ENCODE measurements around the gene KCNS1. TPM values are rescaled to one million over a fixed set of nuclear protein-coding genes. Genes with fewer than 3 reads are reported as not detected.

KCNS1 gene
- total and polyA plus RNA-seq, 4 donors = not detected

DNA sequence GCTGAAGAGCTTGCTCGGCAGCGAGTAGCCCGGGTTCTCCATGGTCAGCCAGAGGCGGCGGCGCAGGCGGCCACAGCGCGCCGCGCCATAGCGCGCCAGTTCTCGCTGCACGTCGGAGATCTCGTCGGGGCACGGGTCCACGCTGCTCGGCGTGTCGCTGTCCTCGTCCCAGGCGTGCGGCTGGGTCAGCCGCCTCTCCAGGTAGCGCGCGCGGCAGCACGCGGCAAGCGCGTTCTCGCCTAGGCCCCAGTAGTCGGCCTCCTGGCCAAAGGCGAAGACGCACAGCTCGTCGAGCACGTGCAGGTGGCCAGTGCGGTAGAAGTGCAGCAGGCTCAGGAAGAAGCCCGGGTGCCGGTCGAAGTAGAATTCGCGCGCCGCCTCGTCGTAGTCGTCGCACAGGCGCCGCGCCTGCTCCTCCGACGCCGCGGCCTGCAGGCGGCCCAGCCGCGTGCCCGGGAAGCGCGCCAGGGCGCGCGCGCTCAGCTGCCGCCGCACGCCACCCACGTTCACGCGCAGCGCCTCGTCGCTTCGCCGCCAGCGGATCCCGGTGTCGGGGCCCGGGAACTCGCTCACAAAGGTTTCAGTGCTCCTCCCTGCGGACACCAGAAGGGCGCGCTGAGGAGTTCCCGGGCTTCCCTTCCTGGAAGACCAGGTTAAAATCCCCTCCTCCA is 2.7 kb downstream of the KCNS1 start:
- no peaks in the 10 kb centered on the region for H3K4me1 ChIP-seq (ENCODE audit: control insufficient read depth in 1 of 2, insufficient read depth in 2 of 2, low read length in 2 of 2)
- H3K4me3 ChIP-seq (ENCODE audit: low read length in 2 of 2) = no peak overlapping the region
- DNase-seq (no peak), ATAC-seq (ENCODE audit: low FRiP score) (no peak)
- H3K27ac ChIP-seq (ENCODE audit: low read depth in 1 of 2, low read length in 2 of 2) = no peak overlapping the region
- intact Hi-C loops (cut with DNase I) = loop anchor here (5.0 to 10.0 kb wide), 3 partner anchors 53 to 86 kb away; no protein-coding TSS in a partner anchor
- 5 to 6% methylated on average over 78 to 91 of the region's 91 CpGs for WGBS, 2 donors
- H3K36me3 ChIP-seq (ENCODE audit: control insufficient read depth in 1 of 2, insufficient read depth in 2 of 2, low read length in 1 of 2) = no peaks in the 10 kb centered on the region
- peaks cover 0 to 3% of the 10 kb centered on the region in 2 donors for H3K27me3 ChIP-seq (ENCODE audit: control insufficient read depth in 1 of 2, insufficient read depth in 2 of 2, low read length in 1 of 2)
- H3K9me3 ChIP-seq (ENCODE audit: control insufficient read depth, low read length) = no peaks in the 10 kb centered on the region

DNA sequence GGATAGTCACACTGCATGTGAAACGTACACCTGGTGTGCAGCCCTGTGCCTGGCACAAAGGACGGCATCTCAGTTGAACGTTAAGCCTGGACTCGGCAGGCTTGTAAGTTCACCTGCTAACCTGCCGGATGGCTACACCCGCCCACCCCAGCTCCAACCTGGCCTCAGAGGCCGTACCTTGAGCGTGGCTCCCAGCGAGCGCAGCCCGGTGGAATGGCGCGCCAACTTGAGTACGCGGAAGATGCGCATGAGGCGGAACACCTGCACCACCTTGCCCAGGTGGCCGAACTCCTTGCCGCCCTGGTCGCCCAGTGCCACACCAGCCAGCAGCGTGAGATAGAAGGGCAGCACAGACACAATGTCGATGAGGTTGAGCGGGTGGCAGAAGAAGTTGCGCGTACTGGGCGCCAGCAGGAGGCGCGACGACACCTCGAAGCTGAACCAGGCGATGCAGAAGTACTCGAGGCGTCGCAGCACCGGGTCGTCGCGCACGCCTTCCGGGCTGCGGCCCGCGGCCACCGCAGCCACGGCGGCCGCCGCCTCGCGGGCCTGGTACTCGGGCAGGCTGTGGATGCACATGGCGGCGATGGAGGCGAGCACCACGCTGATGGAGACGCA is 3.3 kb downstream of the KCNS1 start:
- no peak overlapping the region for H3K4me3 ChIP-seq (ENCODE audit: low read length in 2 of 2)
- H3K4me1 ChIP-seq (ENCODE audit: control insufficient read depth in 1 of 2, insufficient read depth in 2 of 2, low read length in 2 of 2) = no peaks in the 10 kb centered on the region
- DNase-seq (no peak), ATAC-seq (ENCODE audit: low FRiP score) (no peak)
- intact Hi-C loops (cut with DNase I) = loop anchor here (5.0 to 10.0 kb wide), 3 partner anchors 53 to 85 kb away; no protein-coding TSS in a partner anchor
- no peaks in the 10 kb centered on the region for H3K9me3 ChIP-seq (ENCODE audit: control insufficient read depth, low read length)
- 28 to 35% methylated on average over 41 to 56 of the region's 56 CpGs for whole genome bisulfite sequencing, 2 donors
- H3K27me3 ChIP-seq (ENCODE audit: control insufficient read depth in 1 of 2, insufficient read depth in 2 of 2, low read length in 1 of 2) = peaks cover 0 to 3% of the 10 kb centered on the region in 2 donors
- no peak overlapping the region for H3K27ac ChIP-seq (ENCODE audit: low read depth in 1 of 2, low read length in 2 of 2)
- H3K36me3 ChIP-seq (ENCODE audit: control insufficient read depth in 1 of 2, insufficient read depth in 2 of 2, low read length in 1 of 2) = no peaks in the 10 kb centered on the region

DNA sequence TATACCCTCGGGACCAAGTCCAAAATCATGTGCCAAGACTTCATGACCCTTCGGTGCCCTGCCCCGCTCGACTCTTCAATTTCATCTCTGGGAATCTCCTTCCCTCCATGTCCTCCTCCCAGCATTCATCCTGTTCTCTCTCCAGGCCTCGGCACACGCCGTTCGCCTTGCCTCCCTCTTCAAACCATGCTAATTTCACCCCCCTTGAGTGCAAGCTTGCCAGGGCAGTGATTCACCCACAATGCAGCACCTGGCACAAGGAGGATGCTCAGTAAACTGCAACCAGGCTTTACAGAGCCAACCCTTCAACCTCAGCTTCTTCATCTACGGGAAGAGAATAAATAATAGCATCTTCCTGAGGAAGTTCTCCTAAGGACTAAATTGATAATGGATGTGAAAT is 4.1 kb downstream of the KCNS1 start:
- intact Hi-C loops (cut with DNase I) = loop anchor here (5.0 to 10.0 kb wide), 3 partner anchors 52 to 84 kb away; no protein-coding TSS in a partner anchor
- WGBS, 2 donors = 76 to 83% methylated on average over 9 of the region's 9 CpGs
- DNase-seq = no peak

DNA sequence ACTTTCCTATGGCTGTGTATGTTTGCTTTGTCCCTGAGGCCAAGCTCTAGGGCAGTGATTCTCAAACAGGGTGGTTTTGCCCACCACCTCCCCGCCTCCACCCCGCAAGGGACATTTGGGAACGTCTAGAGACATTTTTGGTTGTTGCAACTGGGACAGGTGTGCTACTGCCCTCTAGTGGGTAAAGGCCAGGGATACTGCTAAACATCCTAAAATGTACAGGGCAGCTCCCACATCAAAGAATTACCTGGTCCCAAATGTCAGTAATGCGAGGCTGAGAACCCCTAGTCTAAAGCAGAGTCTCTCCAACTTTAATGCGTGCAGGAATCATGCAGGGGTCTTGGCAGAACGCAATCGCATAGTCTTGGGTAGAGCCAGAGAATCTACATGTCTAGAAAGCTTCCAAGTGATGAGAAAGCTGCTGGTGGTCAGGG is 5.1 kb downstream of the KCNS1 start:
- ATAC-seq (ENCODE audit: low FRiP score) (peak; percentile 66), DNase-seq (no peak)
- Histone ChIP-seq H3K4me3 (ENCODE audit: low read length in 2 of 2) (no peak overlapping the region), H3K27ac (ENCODE audit: low read depth in 1 of 2, low read length in 2 of 2) (no peak overlapping the region), H3K9me3 (ENCODE audit: control insufficient read depth, low read length) (no peaks in the 10 kb centered on the region), H3K4me1 (ENCODE audit: control insufficient read depth in 1 of 2, insufficient read depth in 2 of 2, low read length in 2 of 2) (no peaks in the 10 kb centered on the region), H3K36me3 (ENCODE audit: control insufficient read depth in 1 of 2, insufficient read depth in 2 of 2, low read length in 1 of 2) (no peaks in the 10 kb centered on the region), H3K27me3 (ENCODE audit: control insufficient read depth in 1 of 2, insufficient read depth in 2 of 2, low read length in 1 of 2) (peaks cover 0 to 3% of the 10 kb centered on the region in 2 donors)
- intact Hi-C loops (cut with DNase I) = loop anchor here (5.0 to 10.0 kb wide), 3 partner anchors 51 to 84 kb away; no protein-coding TSS in a partner anchor
- 5 to 6% methylated on average over 7 of the region's 7 CpGs for WGBS, 2 donors

More for the DNA sequence above, 4.1 kb downstream of the KCNS1 start:
- Histone ChIP-seq H3K9me3 (ENCODE audit: control insufficient read depth, low read length) (no peaks in the 10 kb centered on the region), H3K4me3 (ENCODE audit: low read length in 2 of 2) (no peak overlapping the region), H3K36me3 (ENCODE audit: control insufficient read depth in 1 of 2, insufficient read depth in 2 of 2, low read length in 1 of 2) (no peaks in the 10 kb centered on the region), H3K27ac (ENCODE audit: low read depth in 1 of 2, low read length in 2 of 2) (no peak overlapping the region), H3K27me3 (ENCODE audit: control insufficient read depth in 1 of 2, insufficient read depth in 2 of 2, low read length in 1 of 2) (peaks cover 0 to 3% of the 10 kb centered on the region in 2 donors), H3K4me1 (ENCODE audit: control insufficient read depth in 1 of 2, insufficient read depth in 2 of 2, low read length in 2 of 2) (no peaks in the 10 kb centered on the region)
- no peak for ATAC-seq (ENCODE audit: low FRiP score)

DNA sequence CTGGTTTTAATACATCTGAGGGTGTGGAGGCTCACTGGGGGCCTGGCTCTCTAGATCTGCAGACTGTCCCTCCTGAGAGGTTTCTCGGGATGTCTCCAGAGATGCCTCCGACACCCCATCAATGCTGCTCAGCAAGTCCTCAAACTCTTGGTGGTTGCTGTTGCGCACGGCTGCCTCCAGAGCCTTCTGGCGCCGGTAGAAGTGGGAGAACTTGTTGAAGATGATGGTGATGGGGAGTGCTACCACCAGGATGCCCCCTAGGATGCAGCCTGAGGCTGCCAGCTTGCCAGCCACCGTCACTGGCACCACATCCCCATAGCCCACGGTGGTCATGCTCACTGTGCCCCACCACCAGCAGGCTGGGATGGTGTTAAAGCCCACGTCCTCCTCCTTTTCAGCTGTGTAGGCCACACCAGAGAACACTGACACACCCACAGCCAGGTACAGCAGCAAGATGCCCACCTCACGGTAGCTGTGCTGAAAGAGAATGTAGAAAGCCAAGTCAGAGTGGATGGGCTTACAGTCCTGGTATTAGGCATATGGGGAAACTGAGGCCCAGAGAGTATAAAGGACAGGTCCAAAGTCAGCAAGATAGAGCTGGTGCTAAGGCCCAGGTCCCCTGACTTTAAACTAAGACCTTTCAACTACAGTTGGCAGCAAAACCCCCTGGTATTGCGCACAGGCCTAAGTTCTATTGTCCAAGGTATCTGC is 5.9 kb downstream of the KCNS1 start:
- DNase-seq (no peak), ATAC-seq (ENCODE audit: low FRiP score) (no peak)
- Histone ChIP-seq H3K4me3 (ENCODE audit: low read length in 2 of 2) (no peak overlapping the region), H3K36me3 (ENCODE audit: control insufficient read depth in 1 of 2, insufficient read depth in 2 of 2, low read length in 1 of 2) (no peaks in the 10 kb centered on the region), H3K9me3 (ENCODE audit: control insufficient read depth, low read length) (no peaks in the 10 kb centered on the region), H3K4me1 (ENCODE audit: control insufficient read depth in 1 of 2, insufficient read depth in 2 of 2, low read length in 2 of 2) (no peaks in the 10 kb centered on the region), H3K27ac (ENCODE audit: low read depth in 1 of 2, low read length in 2 of 2) (no peak overlapping the region), H3K27me3 (ENCODE audit: control insufficient read depth in 1 of 2, insufficient read depth in 2 of 2, low read length in 1 of 2) (peaks cover 0 to 3% of the 10 kb centered on the region in 2 donors)
- 93 to 94% methylated on average over 11 of the region's 11 CpGs for WGBS, 2 donors
- intact Hi-C loops (cut with DNase I) = loop anchor here (5.0 to 10.0 kb wide), 4 partner anchors 48 to 83 kb away; no protein-coding TSS in a partner anchor

DNA sequence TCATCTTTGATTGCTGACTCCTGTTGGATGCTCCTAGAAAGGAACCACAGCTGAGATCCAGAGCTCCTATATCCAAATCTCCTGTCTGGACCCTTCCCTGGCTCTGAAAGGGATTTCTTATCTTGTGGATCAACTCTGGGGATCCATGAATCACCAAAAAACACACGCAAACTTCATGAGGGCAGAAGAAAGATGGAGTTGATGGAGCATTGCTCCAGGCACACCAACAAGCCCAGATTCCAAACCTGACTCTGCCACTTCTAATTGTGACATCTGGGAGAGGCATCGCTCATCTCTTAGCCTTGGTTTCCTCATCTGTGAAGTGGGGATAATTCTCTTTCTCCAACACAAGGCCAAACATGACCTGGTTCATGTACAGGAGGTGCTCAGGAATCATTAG is 6.7 kb downstream of the KCNS1 start:
- intact Hi-C loops (cut with DNase I) = loop anchor here (5.0 to 10.0 kb wide), 3 partner anchors 47 to 79 kb away; no protein-coding TSS in a partner anchor
- 87 to 88% methylated on average over 2 of the region's 2 CpGs for WGBS, 2 donors

DNA sequence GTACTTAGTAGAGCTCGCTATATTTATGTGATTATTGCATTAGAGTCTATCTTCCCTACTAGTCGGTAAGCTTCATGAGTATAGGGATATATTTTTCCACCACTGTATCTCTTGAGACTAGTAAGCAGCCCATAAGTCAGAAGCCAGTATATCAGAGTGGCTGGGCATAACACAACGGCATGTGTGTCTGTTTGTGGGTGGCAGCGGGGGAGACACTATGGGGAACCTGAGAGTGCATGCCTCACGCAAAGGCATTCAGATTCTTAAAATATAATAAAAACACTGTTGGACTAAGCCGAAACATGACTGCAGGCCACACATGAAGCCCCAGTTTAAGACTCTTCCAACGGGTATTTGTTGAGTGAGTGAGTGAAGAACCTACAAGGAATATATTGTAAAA is 8.0 kb downstream of the KCNS1 start:
- H3K27me3 ChIP-seq (ENCODE audit: control insufficient read depth in 1 of 2, insufficient read depth in 2 of 2, low read length in 1 of 2) = no peaks in the 10 kb centered on the region
- 82 to 86% methylated on average over 7 of the region's 7 CpGs for WGBS, 2 donors
- no peak for DNase-seq
- no peaks in the 10 kb centered on the region for H3K36me3 ChIP-seq (ENCODE audit: control insufficient read depth in 1 of 2, insufficient read depth in 2 of 2, low read length in 1 of 2)
- no peak overlapping the region for H3K27ac ChIP-seq (ENCODE audit: low read depth in 1 of 2, low read length in 2 of 2)
- no peaks in the 10 kb centered on the region for H3K9me3 ChIP-seq (ENCODE audit: control insufficient read depth, low read length)
- intact Hi-C loops (cut with DNase I) = loop anchor here (5.0 to 10.0 kb wide), 3 partner anchors 46 to 78 kb away; no protein-coding TSS in a partner anchor
- H3K4me3 ChIP-seq (ENCODE audit: low read length in 2 of 2) = no peak overlapping the region
- ATAC-seq (ENCODE audit: low FRiP score) = no peak
- no peaks in the 10 kb centered on the region for H3K4me1 ChIP-seq (ENCODE audit: control insufficient read depth in 1 of 2, insufficient read depth in 2 of 2, low read length in 2 of 2)

More for the DNA sequence above, 6.7 kb downstream of the KCNS1 start:
- Histone ChIP-seq H3K36me3 (ENCODE audit: control insufficient read depth in 1 of 2, insufficient read depth in 2 of 2, low read length in 1 of 2) (no peaks in the 10 kb centered on the region), H3K27me3 (ENCODE audit: control insufficient read depth in 1 of 2, insufficient read depth in 2 of 2, low read length in 1 of 2) (no peaks in the 10 kb centered on the region), H3K4me1 (ENCODE audit: control insufficient read depth in 1 of 2, insufficient read depth in 2 of 2, low read length in 2 of 2) (no peaks in the 10 kb centered on the region), H3K4me3 (ENCODE audit: low read length in 2 of 2) (no peak overlapping the region), H3K9me3 (ENCODE audit: control insufficient read depth, low read length) (no peaks in the 10 kb centered on the region), H3K27ac (ENCODE audit: low read depth in 1 of 2, low read length in 2 of 2) (no peak overlapping the region)
- no peak for ATAC-seq (ENCODE audit: low FRiP score)
- no peak for DNase-seq

DNA sequence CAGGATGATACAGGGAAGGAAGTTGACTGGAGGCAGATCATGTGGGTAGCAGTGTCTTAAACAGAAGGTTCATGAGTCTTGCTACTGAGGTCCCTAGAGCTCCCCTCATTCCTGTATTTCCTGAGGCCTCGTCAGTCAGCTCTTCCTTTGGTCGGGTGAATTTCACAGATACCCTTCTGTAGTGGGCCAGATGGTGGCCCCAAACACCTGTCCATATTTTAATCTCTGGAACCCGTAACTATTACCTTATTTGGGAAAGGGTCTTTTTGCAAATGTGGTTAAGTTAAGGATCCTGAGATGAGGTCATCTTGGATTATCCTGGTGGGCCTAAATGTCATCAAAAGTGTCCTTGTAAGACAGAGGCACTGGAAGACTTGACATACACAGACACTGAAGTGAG is 9.6 kb downstream of the KCNS1 start:
- H3K36me3 ChIP-seq (ENCODE audit: control insufficient read depth in 1 of 2, insufficient read depth in 2 of 2, low read length in 1 of 2) = no peaks in the 10 kb centered on the region
- DNase-seq (no peak), ATAC-seq (ENCODE audit: low FRiP score) (no peak)
- WGBS, 2 donors = 89 to 90% methylated on average over 3 of the region's 3 CpGs
- no peak overlapping the region for H3K27ac ChIP-seq (ENCODE audit: low read depth in 1 of 2, low read length in 2 of 2)
- H3K9me3 ChIP-seq (ENCODE audit: control insufficient read depth, low read length) = no peaks in the 10 kb centered on the region
- H3K4me1 ChIP-seq (ENCODE audit: control insufficient read depth in 1 of 2, insufficient read depth in 2 of 2, low read length in 2 of 2) = no peaks in the 10 kb centered on the region
- H3K4me3 ChIP-seq (ENCODE audit: low read length in 2 of 2) = no peak overlapping the region
- no peaks in the 10 kb centered on the region for H3K27me3 ChIP-seq (ENCODE audit: control insufficient read depth in 1 of 2, insufficient read depth in 2 of 2, low read length in 1 of 2)
- intact Hi-C loops (cut with DNase I) = loop anchor here (5.0 to 10.0 kb wide), 3 partner anchors 44 to 77 kb away; no protein-coding TSS in a partner anchor

Data from aorta (tissue), 5 donors.